ENCODE measurements around the gene PKP2. TPM values are rescaled to one million over a fixed set of nuclear protein-coding genes. Genes with fewer than 3 reads are reported as not detected.

Gene PKP2
- total and polyA plus RNA-seq, 2 of the 13 experiments (the other 11 are each of a cell fraction or from before 2014, with no cell fraction given): 15.1 to 25.3 TPM

DNA sequence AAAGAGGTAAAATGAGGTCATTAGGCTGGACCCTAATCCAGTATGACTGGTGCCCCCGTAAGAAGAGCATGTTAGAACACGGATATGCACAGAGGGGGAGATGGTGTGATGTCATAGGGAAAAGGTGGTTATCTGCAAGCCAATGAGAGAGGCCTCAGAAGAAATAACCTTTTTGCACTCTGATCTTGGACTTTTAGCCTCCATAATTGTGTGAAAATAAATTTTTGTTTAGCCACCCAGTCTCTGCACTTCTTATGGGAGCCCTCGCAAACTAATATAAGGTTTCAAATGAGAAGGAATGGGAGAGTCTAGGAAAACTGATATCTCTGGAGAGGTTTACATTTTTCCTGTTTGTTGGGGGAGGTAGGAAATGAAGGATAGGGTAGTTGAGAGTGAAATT is 43.2 kb upstream of the PKP2 start:
- intact Hi-C loops (cut with micrococcal nuclease; ENCODE audit: unreplicated experiment) (no loop called here), in situ Hi-C loops (cut with HindIII; ENCODE audit: extremely low pct_ligation_motif_present, low pct_unique_long_range_greater_than_20kb) (loop anchor here (25.0 kb wide), 2 partner anchors 1072 to 1272 kb away; partner anchors contain the start of gene ALG10)
- H3K36me3 ChIP-seq (replicated peaks in 1 of 2; ENCODE audit: control insufficient read depth in 1 of 2, insufficient read depth in 2 of 2, low read length in 2 of 2): no peaks in the 10 kb centered on the region
- ChIA-PET POLR2A (no interaction called here), CTCF (ENCODE audit: low intra/inter-chr PET ratio, low total read pairs) (no interaction called here)
- no TSS peak for BruUV-seq (replicated peaks)
- no peak overlapping the region for H2AFZ ChIP-seq (ENCODE audit: low read length)
- H3K9ac ChIP-seq (ENCODE audit: insufficient read depth, low read depth, low read length): no peak overlapping the region
- H3K9me3 ChIP-seq (ENCODE audit: low read length): no peaks in the 10 kb centered on the region
- H3K79me2 ChIP-seq (ENCODE audit: insufficient read depth, low read length): no peaks in the 10 kb centered on the region
- no peak for FAIRE-seq
- DNase-seq (ENCODE audit: low spot score): no peak
- no peaks in the 10 kb centered on the region for H3K4me1 ChIP-seq (ENCODE audit: insufficient read depth, low read length)
- H3K4me3 ChIP-seq (replicated peaks in 1 of 3; ENCODE audit: insufficient read depth in 1 of 3, low read depth in 2 of 3, low read length in 3 of 3): no peak overlapping the region
- WGBS (ENCODE audit: low lambda C conversion rate): 35% methylated on average over 3 of the region's 3 CpGs
- no peak for ATAC-seq
- no peak overlapping the region for H3K27ac ChIP-seq (ENCODE audit: extremely low read length, insufficient read depth, low read length)
- TF ChIP-seq, protein P1, sequence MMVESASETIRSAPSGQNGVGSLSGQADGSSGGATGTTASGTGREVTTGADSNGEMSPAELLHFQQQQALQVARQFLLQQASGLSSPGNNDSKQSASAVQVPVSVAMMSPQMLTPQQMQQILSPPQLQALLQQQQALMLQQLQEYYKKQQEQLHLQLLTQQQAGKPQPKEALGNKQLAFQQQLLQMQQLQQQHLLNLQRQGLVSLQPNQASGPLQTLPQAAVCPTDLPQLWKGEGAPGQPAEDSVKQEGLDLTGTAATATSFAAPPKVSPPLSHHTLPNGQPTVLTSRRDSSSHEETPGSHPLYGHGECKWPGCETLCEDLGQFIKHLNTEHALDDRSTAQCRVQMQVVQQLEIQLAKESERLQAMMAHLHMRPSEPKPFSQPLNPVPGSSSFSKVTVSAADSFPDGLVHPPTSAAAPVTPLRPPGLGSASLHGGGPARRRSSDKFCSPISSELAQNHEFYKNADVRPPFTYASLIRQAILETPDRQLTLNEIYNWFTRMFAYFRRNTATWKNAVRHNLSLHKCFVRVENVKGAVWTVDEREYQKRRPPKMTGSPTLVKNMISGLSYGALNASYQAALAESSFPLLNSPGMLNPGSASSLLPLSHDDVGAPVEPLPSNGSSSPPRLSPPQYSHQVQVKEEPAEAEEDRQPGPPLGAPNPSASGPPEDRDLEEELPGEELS (CRISPR knock-in tag; IDR thresholded peaks at IDR 0.05): no peak
- peak; percentile 47; the same call in 1 of the 2 replicates for TF ChIP-seq ATF7 (IDR thresholded peaks at IDR 0.05)
- TF ChIP-seq ATF7 (CRISPR knock-in tag; IDR thresholded peaks at IDR 0.05): no peak
- no peak for TF ChIP-seq NR2F2 (IDR thresholded peaks at IDR 0.05; ENCODE audit: borderline replicate concordance, low read depth)
- TF ChIP-seq NFRKB (IDR thresholded peaks at IDR 0.05): no peak
- TF ChIP-seq CREB1 (IDR thresholded peaks at IDR 0.05): peak; percentile 56
- TF ChIP-seq CREB1 (CRISPR knock-in tag; IDR thresholded peaks at IDR 0.05): no peak
- no peak overlapping the region for H3K4me2 ChIP-seq (ENCODE audit: low read depth, low read length)
- H4K20me1 ChIP-seq (ENCODE audit: insufficient read depth, low read length): no peaks in the 10 kb centered on the region
- H3K27me3 ChIP-seq (ENCODE audit: control insufficient read depth in 1 of 2, insufficient read depth in 2 of 2, low read length in 2 of 2): no peaks in the 10 kb centered on the region

DNA sequence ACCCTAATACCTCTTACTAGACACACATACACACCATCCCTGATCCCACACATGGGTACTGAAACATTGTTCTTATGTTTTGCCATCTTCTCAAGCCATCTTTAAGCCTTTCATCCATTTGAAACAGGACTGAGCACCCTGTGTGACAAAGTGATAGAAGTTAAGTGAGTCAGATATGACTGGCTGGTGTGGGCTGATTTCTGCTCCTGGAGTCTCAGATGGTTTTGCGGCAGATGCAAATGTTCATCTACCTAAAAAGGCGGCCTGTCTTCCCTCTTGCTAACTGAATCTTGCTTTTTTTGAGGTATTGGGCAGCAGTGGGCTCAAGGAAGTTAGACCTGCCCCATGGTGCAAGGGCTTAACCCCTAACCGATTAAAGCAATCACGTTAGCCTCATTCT is 30.4 kb upstream of the PKP2 start:
- H4K20me1 ChIP-seq (ENCODE audit: insufficient read depth, low read length): no peaks in the 10 kb centered on the region
- intact Hi-C loops (cut with micrococcal nuclease; ENCODE audit: unreplicated experiment) (no loop called here), in situ Hi-C loops (cut with HindIII; ENCODE audit: extremely low pct_ligation_motif_present, low pct_unique_long_range_greater_than_20kb) (loop anchor here (25.0 kb wide), 2 partner anchors 1085 to 1285 kb away; partner anchors contain the start of gene ALG10)
- no peaks in the 10 kb centered on the region for H3K4me1 ChIP-seq (ENCODE audit: insufficient read depth, low read length)
- CTCF ChIA-PET (ENCODE audit: low intra/inter-chr PET ratio, low total read pairs): no interaction called here
- 56% methylated on average over 2 of the region's 4 CpGs for WGBS (ENCODE audit: low lambda C conversion rate)
- no peak for TF ChIP-seq KLF11 (CRISPR knock-in tag; IDR thresholded peaks at IDR 0.05)
- H3K79me2 ChIP-seq (ENCODE audit: insufficient read depth, low read length): no peaks in the 10 kb centered on the region
- no TSS peak for BruUV-seq (replicated peaks)
- FAIRE-seq (no peak), DNase-seq (ENCODE audit: low spot score) (no peak), ATAC-seq (no peak)
- H3K9me3 ChIP-seq (ENCODE audit: low read length): no peaks in the 10 kb centered on the region
- H3K4me2 ChIP-seq (ENCODE audit: low read depth, low read length): no peak overlapping the region
- no peaks in the 10 kb centered on the region; a peak in 1 of 5 replicates for H3K27me3 ChIP-seq (ENCODE audit: control insufficient read depth in 1 of 2, insufficient read depth in 2 of 2, low read length in 2 of 2)
- no peak overlapping the region for H3K27ac ChIP-seq (ENCODE audit: extremely low read length, insufficient read depth, low read length)
- POLR2A ChIA-PET: no interaction called here
- H2AFZ ChIP-seq (ENCODE audit: low read length): no peak overlapping the region
- no peak overlapping the region for H3K4me3 ChIP-seq (replicated peaks in 1 of 3; ENCODE audit: insufficient read depth in 1 of 3, low read depth in 2 of 3, low read length in 3 of 3)
- no peak overlapping the region for H3K9ac ChIP-seq (ENCODE audit: insufficient read depth, low read depth, low read length)
- H3K36me3 ChIP-seq (replicated peaks in 1 of 2; ENCODE audit: control insufficient read depth in 1 of 2, insufficient read depth in 2 of 2, low read length in 2 of 2): no peaks in the 10 kb centered on the region
